SU-DHL-6 (cell line): ENCODE data around the gene CP.
"Not testable (repeated sequence)": the region's sequence is repeated elsewhere in the genome, so short reads cannot be mapped to it uniquely, and the experiment has no call there.

Experiments used
- H2AFZ ChIP-seq: fragments of 200-600 bp; sonication (generic); 2 replicates; pipeline ENCODE4 v1.6.1; 2014; ENCODE audit warnings: low read depth, mild to moderate bottlenecking, moderate library complexity, mixed read lengths, antibody characterized with exemption, low read length; ENCODE audit not compliant: severe bottlenecking
- H3F3A ChIP-seq: fragments of 200-600 bp; shearing (Covaris generic); 2 replicates; pipeline ENCODE4 v1.6.0; 2016; ENCODE audit warnings: antibody characterized with exemption, mild to moderate bottlenecking; ENCODE audit not compliant: insufficient read depth
- H3K27ac ChIP-seq: fragments of 200-600 bp; sonication (generic); 2 replicates; pipeline ENCODE4 v1.5.1; 2016; ENCODE audit warnings: low read depth, mild to moderate bottlenecking, low read length, moderate library complexity, mixed read lengths
- H3K27me3 ChIP-seq: fragments of 200-600 bp; sonication (generic), shearing (Covaris generic); 2 replicates; pipeline ENCODE4 v1.6.0; 2014; ENCODE audit warnings: mild to moderate bottlenecking, low read length
- H3K36me3 ChIP-seq: fragments of 200-600 bp; sonication (generic); 2 replicates; pipeline ENCODE4 v1.6.1; 2014; ENCODE audit warnings: mild to moderate bottlenecking, low read length, mixed read lengths
- H3K4me2 ChIP-seq: fragments of 300-600, 200-600 bp; shearing (Covaris generic), sonication (generic); 2 replicates; pipeline ENCODE4 v1.6.0; 2014; ENCODE audit warnings: low read length, low read depth, mild to moderate bottlenecking; ENCODE audit not compliant: poor library complexity, severe bottlenecking
- H3K4me3 ChIP-seq: fragments of 200-600 bp; sonication (generic); 2 replicates; pipeline ENCODE4 v1.5.1; 2014; ENCODE audit warnings: antibody characterized with exemption, low read length, mild to moderate bottlenecking, mixed read lengths; ENCODE audit not compliant: insufficient read depth, poor library complexity, severe bottlenecking
- H3K79me2 ChIP-seq: fragments of 200-600 bp; sonication (generic); 2 replicates; pipeline ENCODE4 v1.6.1; 2014; ENCODE audit warnings: mild to moderate bottlenecking, low read length, moderate library complexity; ENCODE audit not compliant: insufficient read depth
- H3K9ac ChIP-seq: fragments of 200-600 bp; sonication (generic); 2 replicates; pipeline ENCODE4 v1.7.0; 2014; ENCODE audit warnings: mild to moderate bottlenecking, low read length
- H3K9me2 ChIP-seq: fragments of 200-600 bp; sonication (generic); replicated peaks from 2 replicates; pipeline ENCODE4 v1.6.1; 2014; ENCODE audit warnings: low read length; ENCODE audit not compliant: insufficient read depth
- H3K9me3 ChIP-seq: fragments of 200-600 bp; sonication (generic); 2 replicates; pipeline ENCODE4 v1.6.1; 2014; ENCODE audit warnings: low read length, mixed read lengths; ENCODE audit not compliant: insufficient read depth
- H4K20me1 ChIP-seq: fragments of 200-600 bp; sonication (generic); 2 replicates; pipeline ENCODE4 v1.6.1; 2014; ENCODE audit warnings: low read depth, mild to moderate bottlenecking, antibody characterized with exemption, low read length, moderate library complexity, mixed read lengths
- CTCF ChIP-seq: fragments of 200-600 bp; sonication (generic); IDR thresholded peaks from one replicate; pipeline ENCODE4 v1.5.1; 2017; ENCODE audit warnings: antibody characterized with exemption, mild to moderate bottlenecking, low read length, moderate library complexity; ENCODE audit not compliant: insufficient read depth, poor library complexity, severe bottlenecking
- EZH2phosphoT487 ChIP-seq: fragments of 200-600 bp; sonication (generic), shearing (Covaris generic); conservative IDR thresholded peaks from 2 replicates; pipeline ENCODE4 v1.6.1; 2018; ENCODE audit warnings: mild to moderate bottlenecking, antibody characterized with exemption, low read length, moderate library complexity, mixed read lengths

The CP gene

GRCh38 chr3:149198611-149199010 lies 23.0 kb downstream of the CP start:
- no peaks in the 10 kb centered on the region for H4K20me1 ChIP-seq
- H3F3A ChIP-seq = no peaks in the 10 kb centered on the region
- no peaks in the 10 kb centered on the region for H3K79me2 ChIP-seq
- no peak overlapping the region for H3K9ac ChIP-seq
- H3K27me3 ChIP-seq = no peaks in the 10 kb centered on the region
- no peak overlapping the region for H2AFZ ChIP-seq
- no peak overlapping the region for H3K4me2 ChIP-seq
- H3K36me3 ChIP-seq = no peaks in the 10 kb centered on the region
- TF ChIP-seq CTCF = no peak
- no peak for TF ChIP-seq EZH2phosphoT487
- no peak overlapping the region for H3K4me3 ChIP-seq
- no peaks in the 10 kb centered on the region for H3K9me2 ChIP-seq
- H3K9me3 ChIP-seq = no peaks in the 10 kb centered on the region
- no peak overlapping the region for H3K27ac ChIP-seq

GRCh38 chr3:149197669-149198068 lies 24.0 kb downstream of the CP start:
- no peak overlapping the region for H3K4me3 ChIP-seq
- no peaks in the 10 kb centered on the region for H3K27me3 ChIP-seq
- H3K9me3 ChIP-seq = no peaks in the 10 kb centered on the region
- H3F3A ChIP-seq = no peaks in the 10 kb centered on the region
- no peak for TF ChIP-seq EZH2phosphoT487
- no peak for TF ChIP-seq CTCF
- no peak overlapping the region for H2AFZ ChIP-seq
- no peaks in the 10 kb centered on the region for H3K79me2 ChIP-seq
- no peak overlapping the region for H3K4me2 ChIP-seq
- no peak overlapping the region for H3K27ac ChIP-seq
- H4K20me1 ChIP-seq = no peaks in the 10 kb centered on the region
- no peaks in the 10 kb centered on the region for H3K9me2 ChIP-seq
- no peak overlapping the region for H3K9ac ChIP-seq
- no peaks in the 10 kb centered on the region for H3K36me3 ChIP-seq

- H3K9me2 ChIP-seq, H3K4me2 ChIP-seq: not testable (repeated sequence)
These were observed 24.6 kb downstream of the CP start for GRCh38 chr3:149196805-149197592.

GRCh38 chr3:149195221-149195620 lies 26.4 kb downstream of the CP start:
- H3K36me3 ChIP-seq = no peaks in the 10 kb centered on the region
- no peaks in the 10 kb centered on the region for H3F3A ChIP-seq
- H3K27ac ChIP-seq = no peak overlapping the region
- H3K9ac ChIP-seq = no peak overlapping the region
- no peak overlapping the region for H3K4me2 ChIP-seq
- TF ChIP-seq EZH2phosphoT487 (no peak), CTCF (no peak)
- no peaks in the 10 kb centered on the region for H3K9me2 ChIP-seq
- H3K4me3 ChIP-seq = no peak overlapping the region
- H2AFZ ChIP-seq = no peak overlapping the region
- H4K20me1 ChIP-seq = no peaks in the 10 kb centered on the region
- no peaks in the 10 kb centered on the region for H3K27me3 ChIP-seq
- no peaks in the 10 kb centered on the region for H3K9me3 ChIP-seq
- no peaks in the 10 kb centered on the region for H3K79me2 ChIP-seq

More at GRCh38 chr3:149196805-149197592, 24.6 kb downstream of the CP start:
- H3K27me3 ChIP-seq, H3F3A ChIP-seq, H3K9ac ChIP-seq, H4K20me1 ChIP-seq, H3K9me3 ChIP-seq, H3K27ac ChIP-seq, H3K79me2 ChIP-seq, H3K36me3 ChIP-seq, H2AFZ ChIP-seq, H3K4me3 ChIP-seq: not testable (repeated sequence)
